Measurements from ENCODE around the gene OGA.

The OGA gene

GRCh38 chr10:101749047-101750016, 68.9 kb downstream of the OGA start:
- DNase-seq = no peak

DNA sequence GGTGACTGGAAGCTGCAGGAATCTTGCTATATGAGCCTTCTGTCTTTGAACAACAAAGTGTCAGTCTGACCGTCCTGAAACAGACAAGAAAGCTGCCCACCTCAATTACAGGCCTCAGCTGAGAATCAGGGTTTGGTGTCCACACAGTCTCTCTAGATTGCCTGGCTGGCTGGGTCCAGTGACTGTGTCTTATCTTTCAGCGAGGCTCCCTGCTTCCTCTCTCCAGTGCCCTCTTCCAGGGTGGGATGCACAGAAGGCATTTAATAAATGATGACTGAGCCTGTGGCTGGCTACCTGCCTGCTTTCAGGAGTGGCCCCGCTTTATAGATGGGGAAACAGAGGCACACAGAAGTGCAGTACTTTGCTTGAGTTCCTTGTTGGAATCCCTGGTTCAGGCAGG, 69.7 kb downstream of the OGA start:
- no peak for DNase-seq

GRCh38 chr10:101745074-101745696, 73.1 kb downstream of the OGA start:
- no peak for DNase-seq

DNA sequence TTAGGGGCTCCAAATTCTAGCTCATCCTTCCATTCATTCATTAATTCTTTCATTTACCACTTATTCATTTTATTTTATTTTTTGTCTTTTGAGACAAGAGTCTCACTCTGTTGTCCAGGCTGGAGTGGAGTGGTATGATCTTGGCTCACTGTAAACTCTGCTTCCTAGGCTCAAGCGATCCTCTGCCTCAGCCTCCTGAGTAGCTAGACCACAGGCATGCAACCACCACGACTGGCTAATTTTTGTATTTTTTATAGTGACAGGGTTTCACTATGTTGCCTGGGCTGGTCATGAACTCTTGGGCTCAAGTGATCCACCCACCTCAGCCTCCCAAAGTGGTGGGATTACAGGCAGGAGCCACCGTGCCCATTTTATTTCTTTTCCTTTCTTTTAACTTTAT, 74.0 kb downstream of the OGA start:
- no peak for DNase-seq

- no peak for DNase-seq
Measured at GRCh38 chr10:101741938-101742337, 76.3 kb downstream of the OGA start.

GRCh38 chr10:101736666-101737065, 81.6 kb downstream of the OGA start:
- no peak for DNase-seq
